IPS-18a (cell line): ENCODE measurements around the gene BCAS4.
"Not testable (repeated sequence)": the region's sequence is repeated elsewhere in the genome, so short reads cannot be mapped to it uniquely, and the experiment has no call there.

Source experiments
- H3K27ac ChIP-seq: one replicate; pipeline ENCODE4 v1.5.1; 2013; ENCODE audit warnings: low read length
- H3K27me3 ChIP-seq: one replicate; pipeline ENCODE4 v1.6.1; 2013; ENCODE audit warnings: mild to moderate bottlenecking, low read length; ENCODE audit not compliant: control insufficient read depth, insufficient read depth
- H3K36me3 ChIP-seq: one replicate; pipeline ENCODE4 v1.6.1; 2013; ENCODE audit warnings: low read depth, low read length; ENCODE audit not compliant: control insufficient read depth
- H3K4me1 ChIP-seq: one replicate; pipeline ENCODE4 v1.6.1; 2013; ENCODE audit warnings: low read depth, low read length; ENCODE audit not compliant: control insufficient read depth
- H3K4me3 ChIP-seq: one replicate; pipeline ENCODE4 v1.5.1; 2013; ENCODE audit warnings: low read length
- H3K9ac ChIP-seq: one replicate; pipeline ENCODE4 v1.6.1; 2013; ENCODE audit warnings: mild to moderate bottlenecking, low read length, moderate library complexity
- H3K9me3 ChIP-seq: one replicate; pipeline ENCODE4 v1.6.1; 2013; ENCODE audit warnings: low read depth, low read length; ENCODE audit not compliant: control insufficient read depth

Gene BCAS4

GRCh38 chr20:50774515-50774914 lies 20.3 kb upstream of the BCAS4 start:
- Histone ChIP-seq H3K27ac (no peak overlapping the region), H3K36me3 (no peaks in the 10 kb centered on the region), H3K4me1 (no peaks in the 10 kb centered on the region), H3K4me3 (no peak overlapping the region), H3K9me3 (no peaks in the 10 kb centered on the region), H3K9ac (no peak overlapping the region), H3K27me3 (no peaks in the 10 kb centered on the region)

GRCh38 chr20:50776122-50776817 lies 18.6 kb upstream of the BCAS4 start:
- Histone ChIP-seq H3K36me3 (no peaks in the 10 kb centered on the region), H3K27ac (no peak overlapping the region), H3K27me3 (no peaks in the 10 kb centered on the region), H3K9me3 (no peaks in the 10 kb centered on the region), H3K4me3 (no peak overlapping the region), H3K9ac (no peak overlapping the region), H3K4me1 (no peaks in the 10 kb centered on the region)

GRCh38 chr20:50777373-50777772 lies 17.5 kb upstream of the BCAS4 start:
- Histone ChIP-seq H3K36me3 (no peaks in the 10 kb centered on the region), H3K27ac (no peak overlapping the region), H3K27me3 (no peaks in the 10 kb centered on the region), H3K4me3 (no peak overlapping the region), H3K9ac (no peak overlapping the region), H3K4me1 (no peaks in the 10 kb centered on the region), H3K9me3 (no peaks in the 10 kb centered on the region)

DNA sequence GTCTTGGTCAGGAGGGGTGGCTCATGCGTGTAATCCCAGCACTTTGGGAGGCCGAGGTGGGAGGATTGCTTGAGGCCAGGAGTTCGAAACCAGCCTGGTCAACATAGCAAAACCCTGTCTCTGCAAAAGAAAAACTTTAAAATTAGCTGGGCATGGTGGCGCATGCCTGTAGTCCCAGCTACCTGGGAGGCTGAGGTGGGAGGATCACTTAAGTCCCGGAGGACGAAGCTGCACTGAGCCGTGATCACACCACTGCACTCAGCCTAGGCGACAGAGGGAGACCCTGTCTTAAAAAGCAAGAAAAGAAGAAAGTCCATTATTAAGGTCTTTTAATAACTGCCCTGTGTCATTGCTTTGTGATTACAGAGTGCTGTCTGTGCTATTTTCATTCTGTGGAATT lies 15.9 kb upstream of the BCAS4 start:
- not testable (repeated sequence) for H3K4me3 ChIP-seq, H3K36me3 ChIP-seq, H3K9me3 ChIP-seq, H3K9ac ChIP-seq, H3K27me3 ChIP-seq, H3K4me1 ChIP-seq, H3K27ac ChIP-seq

- no peak overlapping the region for H3K9ac ChIP-seq
- no peaks in the 10 kb centered on the region for H3K36me3 ChIP-seq
- H3K9me3 ChIP-seq: no peaks in the 10 kb centered on the region
- H3K27me3 ChIP-seq: no peaks in the 10 kb centered on the region
- H3K4me3 ChIP-seq: no peak overlapping the region
- no peak overlapping the region for H3K27ac ChIP-seq
- no peaks in the 10 kb centered on the region for H3K4me1 ChIP-seq
These were observed 11.5 kb upstream of the BCAS4 start for GRCh38 chr20:50783390-50783789.

- Histone ChIP-seq H3K27me3 (no peaks in the 10 kb centered on the region), H3K36me3 (no peaks in the 10 kb centered on the region), H3K9me3 (no peaks in the 10 kb centered on the region), H3K4me3 (no peak overlapping the region), H3K4me1 (no peaks in the 10 kb centered on the region), H3K27ac (no peak overlapping the region), H3K9ac (no peak overlapping the region)
These were observed 11.0 kb upstream of the BCAS4 start for GRCh38 chr20:50783903-50784302.

DNA sequence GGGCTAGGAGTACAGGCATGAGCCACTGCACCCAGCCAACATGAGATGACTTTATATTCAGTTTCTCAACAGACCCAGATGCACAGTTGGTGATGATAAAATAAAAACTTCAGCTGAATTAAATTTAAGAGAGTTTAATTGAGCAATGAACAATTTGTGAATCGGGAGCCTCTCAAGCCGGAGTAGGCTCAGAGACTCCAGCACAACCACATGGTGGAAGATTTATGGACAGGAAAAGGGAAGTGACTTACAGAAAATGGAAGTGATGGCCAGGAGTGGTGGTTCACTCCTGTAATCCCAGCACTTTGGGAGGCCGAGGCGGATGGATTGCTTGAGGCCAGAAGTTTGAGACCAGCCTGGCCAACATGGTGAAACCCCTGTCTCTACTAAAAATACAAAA lies 10.4 kb upstream of the BCAS4 start:
- Histone ChIP-seq H3K9ac (no peak overlapping the region), H3K36me3 (no peaks in the 10 kb centered on the region), H3K27ac (no peak overlapping the region), H3K27me3 (no peaks in the 10 kb centered on the region), H3K4me1 (no peaks in the 10 kb centered on the region), H3K4me3 (no peak overlapping the region), H3K9me3 (no peaks in the 10 kb centered on the region)

DNA sequence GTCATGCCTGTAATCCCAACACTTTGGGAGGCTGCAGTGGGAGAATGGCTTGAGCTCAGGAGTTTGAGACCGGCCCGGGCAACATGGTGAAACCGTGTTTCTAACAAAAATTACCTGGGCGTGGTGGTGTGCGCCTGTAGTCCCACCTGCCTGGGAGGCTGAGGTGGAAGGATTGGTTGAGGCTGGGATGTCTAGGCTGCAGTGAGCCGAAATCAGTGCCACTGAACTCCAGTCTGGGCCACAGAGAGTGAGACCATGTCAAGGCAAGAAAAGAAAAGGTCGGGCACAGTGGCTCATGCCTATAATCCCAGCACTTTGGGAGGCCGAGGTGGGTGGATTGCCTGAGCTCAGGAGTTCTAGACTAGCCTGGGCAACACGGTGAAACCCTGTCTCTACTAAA lies 8.2 kb upstream of the BCAS4 start:
- Histone ChIP-seq H3K9me3 (no peaks in the 10 kb centered on the region), H3K27ac (no peak overlapping the region), H3K4me1 (peaks cover 8% of the 10 kb centered on the region), H3K36me3 (no peaks in the 10 kb centered on the region), H3K9ac (no peak overlapping the region), H3K27me3 (no peaks in the 10 kb centered on the region), H3K4me3 (no peak overlapping the region)

DNA sequence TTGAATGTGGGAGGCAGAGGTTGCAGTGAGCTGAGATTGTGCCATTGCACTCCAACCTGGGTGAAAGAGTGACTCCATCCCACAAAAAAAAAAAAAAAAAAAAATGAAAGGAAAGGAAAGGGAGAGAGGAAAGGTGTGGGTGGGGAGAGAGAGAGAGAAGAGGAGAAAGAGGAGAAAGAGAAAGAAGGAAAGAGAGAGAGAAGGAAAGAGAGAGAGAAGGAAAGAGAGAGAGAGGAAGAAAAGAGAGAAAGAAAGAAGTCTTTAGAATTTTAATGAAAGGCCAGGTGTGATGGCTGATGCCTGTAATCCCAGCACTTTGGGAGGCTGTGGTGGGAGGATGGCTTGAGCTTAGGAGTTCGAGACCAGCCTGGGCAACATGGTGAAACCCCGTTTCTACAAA lies 7.7 kb upstream of the BCAS4 start:
- Histone ChIP-seq H3K4me1 (peaks cover 8% of the 10 kb centered on the region), H3K9ac (no peak overlapping the region), H3K9me3 (no peaks in the 10 kb centered on the region), H3K4me3 (no peak overlapping the region), H3K27me3 (no peaks in the 10 kb centered on the region), H3K36me3 (no peaks in the 10 kb centered on the region), H3K27ac (no peak overlapping the region)

DNA sequence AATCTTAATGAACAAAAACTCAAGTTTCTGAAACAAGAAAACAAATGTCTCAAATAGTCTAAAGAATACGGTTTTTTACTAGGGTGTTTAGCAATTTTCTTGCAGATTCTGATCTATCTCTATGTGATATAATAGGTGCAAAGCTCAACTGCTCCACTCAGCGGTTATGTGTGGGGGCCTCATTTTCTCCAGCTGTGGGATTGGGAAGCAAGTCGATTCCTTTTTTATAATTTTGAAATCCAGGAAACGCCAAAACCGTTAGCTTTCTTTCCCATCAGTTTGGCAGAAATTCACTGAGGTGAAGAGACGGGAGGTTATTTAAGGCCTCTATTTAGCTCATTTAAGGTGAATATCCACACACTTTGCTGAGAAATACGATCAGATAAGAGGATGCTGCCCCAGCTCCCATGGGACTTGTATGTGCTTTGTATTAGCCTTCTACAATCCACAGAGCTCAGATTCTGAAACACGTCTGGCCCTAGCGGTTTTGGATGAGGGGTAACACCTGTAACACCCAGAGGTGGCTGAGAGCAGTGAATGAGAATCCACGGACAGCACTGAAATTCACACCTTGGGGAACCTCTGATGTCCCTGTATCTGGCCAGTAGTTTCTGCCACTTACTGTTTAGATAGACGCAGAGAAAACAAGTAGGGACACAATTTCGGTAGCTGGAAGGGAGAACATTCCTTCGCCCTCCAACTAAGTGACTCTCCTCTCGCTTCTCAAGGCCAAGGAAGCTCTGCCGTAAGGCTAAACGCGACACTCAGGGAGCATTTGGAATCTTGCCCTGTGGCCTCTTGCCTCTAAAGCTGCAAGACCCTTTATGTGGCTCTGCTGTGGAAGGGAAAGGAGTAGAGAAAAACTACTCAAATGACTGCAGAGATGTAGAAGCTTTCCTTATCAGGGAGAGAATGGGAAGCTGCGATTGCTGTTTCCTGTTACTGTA lies 6.5 kb upstream of the BCAS4 start:
- Histone ChIP-seq H3K9ac (no peak overlapping the region), H3K9me3 (no peaks in the 10 kb centered on the region), H3K36me3 (no peaks in the 10 kb centered on the region), H3K4me1 (peaks cover 11% of the 10 kb centered on the region), H3K27ac (no peak overlapping the region), H3K4me3 (no peak overlapping the region), H3K27me3 (no peaks in the 10 kb centered on the region)

GRCh38 chr20:50789968-50790650 lies 4.8 kb upstream of the BCAS4 start:
- H3K27ac ChIP-seq: no peak overlapping the region
- H3K9me3 ChIP-seq: no peaks in the 10 kb centered on the region
- no peaks in the 10 kb centered on the region for H3K27me3 ChIP-seq
- H3K4me1 ChIP-seq: peaks cover 11% of the 10 kb centered on the region
- no peaks in the 10 kb centered on the region for H3K36me3 ChIP-seq
- no peak overlapping the region for H3K4me3 ChIP-seq
- no peak overlapping the region for H3K9ac ChIP-seq
